Neural progenitor cell (in vitro differentiated cells): Measurements from ENCODE around the gene FAIM2. TPM values are rescaled to one million over a fixed set of nuclear protein-coding genes. Genes with fewer than 3 reads are reported as not detected.

Source experiments
- DNase-seq: peaks from one replicate; pipeline ENCODE4 v3.0.0-alpha.2; 2016; ENCODE audit warnings: low spot score
- H2AFZ ChIP-seq: fragments of 200-600 bp; sonication (generic); replicated peaks from 2 replicates; pipeline ENCODE4 v1.6.1; 2016; ENCODE audit warnings: antibody characterized with exemption
- H3F3A ChIP-seq: fragments of 200-600 bp; sonication (generic); 2 replicates; pipeline ENCODE4 v1.6.1; 2016; ENCODE audit warnings: antibody characterized with exemption, low read depth
- H3K27ac ChIP-seq: fragments of 200-600 bp; sonication (generic); 2 replicates; pipeline ENCODE4 v1.5.1; 2016; ENCODE audit warnings: mild to moderate bottlenecking
- H3K27me3 ChIP-seq: fragments of 200-600 bp; sonication (generic); 2 replicates; pipeline ENCODE4 v1.6.1; 2016; ENCODE audit warnings: mild to moderate bottlenecking, moderate library complexity
- H3K36me3 ChIP-seq: fragments of 200-600 bp; sonication (generic); 2 replicates; pipeline ENCODE4 v1.5.1; 2016
- H3K4me1 ChIP-seq: fragments of 200-600 bp; sonication (generic); 2 replicates; pipeline ENCODE4 v1.6.1; 2016; ENCODE audit warnings: mixed run types
- H3K4me2 ChIP-seq: fragments of 200-600 bp; sonication (generic); 2 replicates; pipeline ENCODE4 v1.6.1; 2016
- H3K4me3 ChIP-seq: fragments of 200-600 bp; sonication (generic); 2 replicates; pipeline ENCODE4 v1.5.1; 2016
- H3K79me2 ChIP-seq: fragments of 200-600 bp; sonication (generic); 2 replicates; pipeline ENCODE4 v1.6.1; 2016; ENCODE audit warnings: low read depth
- H3K9ac ChIP-seq: fragments of 200-600 bp; sonication (generic); 2 replicates; pipeline ENCODE4 v1.6.1; 2016
- H3K9me3 ChIP-seq: fragments of 200-600 bp; sonication (generic); 2 replicates; pipeline ENCODE4 v1.5.1; 2016; ENCODE audit warnings: low read depth
- H4K20me1 ChIP-seq: fragments of 200-600 bp; sonication (generic); 2 replicates; pipeline ENCODE4 v1.6.1; 2016; ENCODE audit warnings: low read depth
- H3K27ac Mint-ChIP-seq: 3 replicates; pipeline ENCODE4 v1.8.0; 2021; ENCODE audit warnings: mixed read lengths
- H3K27me3 Mint-ChIP-seq: 2 replicates; pipeline ENCODE4 v1.8.0; 2022; ENCODE audit warnings: low read depth, mild to moderate bottlenecking, inconsistent platforms, moderate library complexity, mixed read lengths; ENCODE audit not compliant: insufficient read depth
- H3K36me3 Mint-ChIP-seq: 3 replicates; pipeline ENCODE4 v1.8.0; 2021; ENCODE audit warnings: mixed read lengths
- H3K4me1 Mint-ChIP-seq: 3 replicates; pipeline ENCODE4 v1.8.0; 2021; ENCODE audit warnings: mixed read lengths
- H3K4me3 Mint-ChIP-seq: 3 replicates; pipeline ENCODE4 v1.8.0; 2021; ENCODE audit warnings: mild to moderate bottlenecking, moderate library complexity, mixed read lengths
- H3K9me3 Mint-ChIP-seq: 3 replicates; pipeline ENCODE4 v1.8.0; 2020; ENCODE audit warnings: mixed read lengths
- EZH2 ChIP-seq: fragments of 200-600 bp; sonication (generic); IDR thresholded peaks from 2 replicates; pipeline ENCODE4 v1.6.1; 2017; ENCODE audit warnings: antibody characterized with exemption, mild to moderate bottlenecking, moderate library complexity
- EZH2phosphoT487 ChIP-seq: fragments of 200-600 bp; sonication (generic); IDR thresholded peaks from 2 replicates; pipeline ENCODE4 v1.6.1; 2017; ENCODE audit warnings: antibody characterized with exemption
- total RNA-seq: library from RNA; depleted of rRNA; stranded (reverse); fragments of >200 nt; gene quantifications from 2 replicates; pipeline ENCODE4 v1.2.3, GENCODE V29; 2015; ENCODE audit warnings: low replicate concordance
- TF ChIP-seq, protein P1 (sequence below): fragments of 200-600 bp; sonication (generic); IDR thresholded peaks from 2 replicates; pipeline ENCODE4 v1.5.1; 2017; ENCODE audit warnings: antibody characterized with exemption, mild to moderate bottlenecking

The FAIM2 gene
- total RNA-seq, 1 donor from 2014 or later = 0.39 TPM

DNA sequence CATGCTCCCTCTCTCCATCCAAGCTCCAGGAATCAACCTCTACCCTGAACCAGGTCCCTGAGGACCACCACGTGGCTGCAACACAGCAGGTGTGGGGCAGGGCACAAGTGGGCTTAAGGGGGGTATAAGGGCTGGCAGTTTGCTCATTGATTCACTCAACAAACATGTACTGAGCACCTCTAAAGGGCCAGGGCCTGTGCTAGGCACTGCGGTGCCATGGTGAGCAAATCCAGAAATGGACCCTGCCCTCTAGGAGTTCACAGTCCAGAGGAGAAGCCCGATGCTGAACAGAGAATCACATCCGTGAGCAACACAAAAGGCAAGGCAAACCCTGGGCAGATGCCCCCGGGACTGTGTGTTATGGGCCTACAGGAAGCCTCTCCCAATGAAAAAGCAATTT lies 40.3 kb upstream of the FAIM2 start:
- no peak overlapping the region for H3K27ac ChIP-seq
- H3K9me3 ChIP-seq = no peaks in the 10 kb centered on the region
- H3K4me1 ChIP-seq = peaks cover 9% of the 10 kb centered on the region
- TF ChIP-seq EZH2 (no peak), EZH2phosphoT487 (no peak)
- TF ChIP-seq, protein P1, sequence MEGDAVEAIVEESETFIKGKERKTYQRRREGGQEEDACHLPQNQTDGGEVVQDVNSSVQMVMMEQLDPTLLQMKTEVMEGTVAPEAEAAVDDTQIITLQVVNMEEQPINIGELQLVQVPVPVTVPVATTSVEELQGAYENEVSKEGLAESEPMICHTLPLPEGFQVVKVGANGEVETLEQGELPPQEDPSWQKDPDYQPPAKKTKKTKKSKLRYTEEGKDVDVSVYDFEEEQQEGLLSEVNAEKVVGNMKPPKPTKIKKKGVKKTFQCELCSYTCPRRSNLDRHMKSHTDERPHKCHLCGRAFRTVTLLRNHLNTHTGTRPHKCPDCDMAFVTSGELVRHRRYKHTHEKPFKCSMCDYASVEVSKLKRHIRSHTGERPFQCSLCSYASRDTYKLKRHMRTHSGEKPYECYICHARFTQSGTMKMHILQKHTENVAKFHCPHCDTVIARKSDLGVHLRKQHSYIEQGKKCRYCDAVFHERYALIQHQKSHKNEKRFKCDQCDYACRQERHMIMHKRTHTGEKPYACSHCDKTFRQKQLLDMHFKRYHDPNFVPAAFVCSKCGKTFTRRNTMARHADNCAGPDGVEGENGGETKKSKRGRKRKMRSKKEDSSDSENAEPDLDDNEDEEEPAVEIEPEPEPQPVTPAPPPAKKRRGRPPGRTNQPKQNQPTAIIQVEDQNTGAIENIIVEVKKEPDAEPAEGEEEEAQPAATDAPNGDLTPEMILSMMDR = no peak
- Mint-ChIP-seq H3K4me1 (peaks cover 32% of the 10 kb centered on the region), H3K4me3 (no peak overlapping the region), H3K36me3 (no peaks in the 10 kb centered on the region), H3K27ac (peak overlapping the region; percentile 46), H3K27me3 (peaks cover 11% of the 10 kb centered on the region), H3K9me3 (no peaks in the 10 kb centered on the region)
- no peaks in the 10 kb centered on the region for H3K36me3 ChIP-seq
- no peak overlapping the region for H3K9ac ChIP-seq
- H3F3A ChIP-seq = no peaks in the 10 kb centered on the region
- DNase-seq = no peak
- H3K4me2 ChIP-seq = no peak overlapping the region
- H3K27me3 ChIP-seq = peaks cover 27% of the 10 kb centered on the region
- no peaks in the 10 kb centered on the region for H3K79me2 ChIP-seq
- H3K4me3 ChIP-seq = no peak overlapping the region
- no peak overlapping the region for H2AFZ ChIP-seq
- no peaks in the 10 kb centered on the region for H4K20me1 ChIP-seq

DNA sequence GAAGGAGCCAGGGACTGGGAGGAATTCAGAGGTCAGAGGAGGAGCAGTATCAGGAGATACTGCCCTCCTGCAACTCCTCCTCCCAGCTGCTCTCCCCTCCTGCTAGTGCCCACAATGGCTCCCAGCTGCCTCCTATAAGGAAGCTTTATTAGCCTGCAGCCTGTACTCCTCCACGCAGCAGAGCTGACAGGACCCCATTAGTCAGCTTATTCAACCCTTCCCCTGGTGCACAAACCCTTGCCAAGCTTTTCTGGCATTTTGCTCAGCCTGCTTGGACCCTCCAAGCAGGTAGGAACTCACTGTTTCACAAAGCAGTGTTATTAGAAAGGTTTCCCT lies 39.9 kb upstream of the FAIM2 start:
- Histone ChIP-seq H3F3A (no peaks in the 10 kb centered on the region), H3K27me3 (peaks cover 27% of the 10 kb centered on the region), H3K27ac (no peak overlapping the region), H3K9me3 (no peaks in the 10 kb centered on the region), H3K36me3 (no peaks in the 10 kb centered on the region), H2AFZ (no peak overlapping the region), H3K79me2 (no peaks in the 10 kb centered on the region), H3K4me1 (peaks cover 9% of the 10 kb centered on the region), H3K9ac (no peak overlapping the region), H3K4me2 (no peak overlapping the region), H4K20me1 (no peaks in the 10 kb centered on the region), H3K4me3 (no peak overlapping the region)
- H3K4me3 Mint-ChIP-seq = no peak overlapping the region
- H3K9me3 Mint-ChIP-seq = no peaks in the 10 kb centered on the region
- H3K27me3 Mint-ChIP-seq = peaks cover 11% of the 10 kb centered on the region
- no peaks in the 10 kb centered on the region for H3K36me3 Mint-ChIP-seq
- TF ChIP-seq, protein P1 = no peak
- TF ChIP-seq EZH2 (no peak), EZH2phosphoT487 (no peak)
- H3K4me1 Mint-ChIP-seq = peaks cover 32% of the 10 kb centered on the region
- H3K27ac Mint-ChIP-seq = peak overlapping the region; percentile 46
- no peak for DNase-seq

DNA sequence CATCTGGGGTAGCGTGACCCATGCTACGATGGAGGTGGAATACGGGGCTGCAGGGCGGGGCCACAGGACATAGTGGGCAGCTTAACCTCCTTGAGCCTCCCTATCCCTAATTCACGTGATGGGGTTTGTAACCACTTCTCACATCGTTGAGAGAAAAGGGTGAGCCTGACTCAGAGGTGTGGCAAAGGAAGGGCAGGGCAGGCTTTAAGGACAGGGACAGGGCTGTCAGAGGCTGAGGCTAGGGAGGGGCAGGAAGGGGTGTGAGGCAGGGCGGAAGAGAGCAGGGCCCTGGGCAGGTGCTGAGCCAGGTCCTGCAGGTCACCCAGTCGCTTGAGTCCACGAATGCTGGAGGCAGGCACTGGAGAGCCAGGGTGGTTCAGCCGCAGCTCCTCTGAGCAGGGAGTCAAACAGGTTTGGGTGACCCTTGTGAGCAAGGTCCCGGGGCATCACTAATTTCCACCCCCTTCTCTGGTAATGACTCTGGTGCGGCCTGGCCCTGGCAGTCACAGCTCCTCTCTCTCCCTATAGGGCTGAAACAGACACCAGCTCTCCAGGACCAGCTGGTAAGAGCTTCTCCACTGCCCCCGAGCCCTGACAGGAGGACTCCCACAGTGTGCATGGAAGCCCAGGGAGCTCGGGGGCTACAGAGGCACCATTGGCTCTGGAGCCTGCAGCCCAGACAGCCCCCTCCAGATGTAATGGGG lies 39.4 kb upstream of the FAIM2 start:
- no peak overlapping the region for H2AFZ ChIP-seq

More for the DNA sequence above, 39.4 kb upstream of the FAIM2 start:
- Histone ChIP-seq H3K9me3 (no peaks in the 10 kb centered on the region), H3K27ac (no peak overlapping the region), H3K4me3 (no peak overlapping the region), H3F3A (no peaks in the 10 kb centered on the region), H4K20me1 (no peaks in the 10 kb centered on the region), H3K4me2 (no peak overlapping the region), H3K36me3 (no peaks in the 10 kb centered on the region), H3K79me2 (no peaks in the 10 kb centered on the region), H3K4me1 (peaks cover 9% of the 10 kb centered on the region), H3K27me3 (peaks cover 27% of the 10 kb centered on the region), H3K9ac (no peak overlapping the region)
- no peaks in the 10 kb centered on the region for H3K36me3 Mint-ChIP-seq
- no peaks in the 10 kb centered on the region for H3K9me3 Mint-ChIP-seq
- no peak for DNase-seq
- H3K27ac Mint-ChIP-seq = peak overlapping the region; percentile 33
- peaks cover 11% of the 10 kb centered on the region for H3K27me3 Mint-ChIP-seq
- H3K4me1 Mint-ChIP-seq = peaks cover 32% of the 10 kb centered on the region
- no peak overlapping the region for H3K4me3 Mint-ChIP-seq
- TF ChIP-seq, protein P1 = no peak
- TF ChIP-seq EZH2 = no peak
- TF ChIP-seq EZH2phosphoT487 = no peak
